Central memory CD4-positive, alpha-beta T cell (primary cell): ENCODE results near the gene GNPTG.
"Not testable (repeated sequence)": the region's sequence is repeated elsewhere in the genome, so short reads cannot be mapped to it uniquely, and the experiment has no call there.

ENCODE experiments used
- DNase-seq: peaks from one replicate; pipeline ENCODE4 v3.0.0; 2022

Gene GNPTG

GRCh38 chr16:1320097-1320496, 31.6 kb upstream of the GNPTG start:
- DNase-seq: no peak

DNA sequence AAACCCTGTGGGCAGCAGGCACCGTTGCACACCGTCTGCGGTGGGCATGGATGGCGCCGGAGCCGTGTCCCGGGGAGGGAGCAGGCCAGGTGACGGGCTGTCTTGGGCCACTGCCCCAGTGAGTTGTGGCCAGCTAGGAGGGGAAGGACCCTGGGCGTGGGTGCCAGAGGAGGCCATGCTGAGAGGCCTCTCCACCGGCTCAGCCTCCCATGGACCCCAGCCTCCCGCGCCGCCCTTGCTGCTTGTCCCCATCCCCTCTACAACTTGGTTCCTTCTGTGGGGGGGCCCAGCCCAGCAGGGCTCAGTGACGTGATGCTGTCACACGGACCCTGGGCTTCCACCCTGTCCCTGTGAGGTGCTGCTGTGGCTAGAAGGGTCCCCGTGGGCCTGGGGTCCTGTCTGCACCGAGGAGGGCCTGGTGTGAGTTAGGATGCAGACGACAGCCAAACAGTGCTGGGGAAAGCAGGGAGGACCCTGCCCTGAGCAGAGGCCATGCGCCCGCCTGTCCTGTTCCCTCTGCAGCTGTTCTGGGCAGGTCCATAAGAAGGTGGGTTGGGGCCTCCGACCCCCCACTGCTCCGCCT, 31.0 kb upstream of the GNPTG start:
- no peak for DNase-seq

DNA sequence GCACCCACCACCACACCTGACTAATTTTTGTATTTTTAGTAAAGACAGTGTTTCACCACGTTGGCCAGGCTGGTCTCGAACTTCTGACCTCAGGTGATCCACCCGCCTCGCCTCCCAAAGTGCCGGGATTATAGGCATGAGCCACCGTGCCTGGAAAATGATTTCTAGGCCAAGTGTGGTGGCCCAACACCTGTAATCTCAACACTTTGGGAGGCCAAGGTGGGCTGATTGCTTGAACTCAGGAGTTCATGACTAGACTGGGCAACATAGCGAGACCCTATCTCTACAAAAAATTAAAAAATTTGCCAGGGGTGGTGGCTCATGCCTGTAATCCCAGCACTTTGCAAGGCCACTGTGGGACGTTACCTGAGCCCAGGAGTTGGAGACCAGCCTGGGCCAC, 29.3 kb upstream of the GNPTG start:
- DNase-seq: no peak

DNA sequence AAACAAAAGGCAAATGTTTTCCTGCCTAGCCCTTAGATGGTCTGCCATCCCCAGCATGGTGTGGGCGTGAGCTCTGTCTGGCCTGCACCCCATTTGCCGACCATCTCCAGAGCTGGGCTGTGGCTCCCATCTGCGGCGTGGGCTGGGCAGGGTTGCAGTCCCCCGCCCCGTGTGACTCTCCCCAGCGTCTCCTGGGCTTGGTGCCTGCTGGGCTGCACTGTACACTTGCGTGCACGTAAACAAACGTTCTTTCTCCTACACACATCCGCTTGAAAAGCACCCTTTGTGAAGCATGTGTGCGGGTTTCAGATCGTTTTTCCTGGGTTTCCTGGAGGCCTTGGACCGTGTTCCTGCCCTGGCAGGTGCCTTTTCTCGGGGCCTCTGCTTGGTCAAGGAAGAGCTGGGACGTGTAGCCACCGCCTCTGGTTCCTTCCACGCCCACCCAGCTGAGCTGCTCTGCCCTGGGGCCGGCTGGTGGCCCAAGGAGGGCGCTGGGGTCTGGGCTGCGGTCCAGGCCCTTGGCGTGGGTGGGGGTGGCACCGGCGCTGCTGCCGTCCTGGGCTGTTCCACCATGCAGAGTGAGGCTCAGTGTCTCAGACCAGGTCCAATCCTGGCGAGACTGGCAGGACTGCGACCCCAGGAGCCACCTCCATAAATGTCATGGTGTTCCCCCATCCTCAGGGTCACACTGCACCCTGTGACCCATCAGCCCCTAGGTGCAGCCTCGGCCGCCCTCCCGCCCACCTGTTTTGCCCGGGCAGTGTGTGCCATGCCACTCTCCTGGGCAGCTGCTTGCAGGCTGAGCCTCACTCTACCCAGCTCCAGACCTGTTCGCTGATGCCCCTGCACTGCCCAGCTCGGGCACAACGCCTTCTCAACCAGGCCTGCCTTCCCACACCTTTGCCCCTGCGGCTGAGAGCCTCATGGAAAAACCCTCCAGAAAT, 28.2 kb upstream of the GNPTG start:
- DNase-seq: no peak

DNA sequence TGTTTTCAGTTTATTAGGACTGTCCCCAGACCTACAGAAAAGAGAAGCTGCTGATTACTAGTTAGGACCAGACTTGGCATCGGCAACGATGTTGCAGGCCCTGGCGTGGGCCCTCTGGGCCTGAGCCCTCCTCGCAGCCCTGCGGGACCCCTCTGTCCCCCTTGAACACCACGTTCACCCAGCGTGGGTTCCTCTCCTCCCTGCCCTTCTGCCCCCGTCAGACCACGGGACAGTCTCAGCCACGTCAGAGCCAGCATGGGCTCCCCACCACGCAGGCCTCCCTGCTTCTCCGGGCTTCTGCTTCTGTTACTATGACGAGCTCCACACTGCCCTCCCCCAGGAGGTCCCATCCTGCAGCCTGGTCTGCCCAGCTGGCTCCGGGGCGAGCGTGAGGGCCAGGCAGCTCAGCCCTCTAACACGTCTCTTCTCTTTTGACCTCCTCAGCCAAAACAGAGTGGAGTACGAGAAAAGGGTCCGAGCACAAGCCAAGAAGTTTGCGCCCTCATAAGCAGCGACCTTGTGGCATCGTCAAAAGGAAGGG, 27.4 kb upstream of the GNPTG start:
- no peak for DNase-seq

GRCh38 chr16:1325261-1325660, 26.5 kb upstream of the GNPTG start:
- no peak for DNase-seq

GRCh38 chr16:1325673-1326371, 25.9 kb upstream of the GNPTG start:
- DNase-seq: no peak

- DNase-seq: no peak
Observed at GRCh38 chr16:1326391-1326790, 25.3 kb upstream of the GNPTG start.

DNA sequence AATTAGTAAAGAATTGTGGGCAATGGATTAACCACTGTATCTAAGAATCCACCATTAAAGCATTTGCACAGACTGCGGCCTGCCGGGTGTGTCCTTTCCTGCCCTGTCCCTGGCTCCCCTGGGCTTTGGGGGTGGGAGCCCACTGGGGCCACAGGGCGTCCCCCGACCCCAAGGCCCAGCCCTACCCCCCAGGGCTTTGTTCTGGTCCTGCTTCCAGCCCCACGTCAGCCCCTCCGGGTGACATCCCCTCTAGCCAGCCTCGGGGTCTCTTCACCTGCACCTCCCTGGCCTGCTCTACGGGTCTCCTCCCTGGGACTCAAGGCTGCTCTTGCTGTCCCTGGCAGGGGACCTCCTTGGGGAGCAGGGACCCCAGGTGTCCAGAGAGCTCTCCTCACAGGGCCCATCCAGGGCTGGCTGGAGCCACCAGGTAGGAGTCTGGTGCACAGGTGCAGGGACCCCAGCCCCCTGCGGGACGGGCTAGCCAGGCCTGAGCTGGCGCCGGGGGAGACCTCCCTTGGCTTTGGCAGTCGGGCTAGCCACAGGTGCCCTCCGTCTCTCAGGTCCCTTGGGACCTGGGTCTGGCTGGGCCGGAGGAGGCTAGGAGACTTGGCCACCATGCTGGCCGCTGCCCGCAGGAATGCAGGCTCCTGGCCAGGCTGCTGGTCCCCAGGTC, 24.6 kb upstream of the GNPTG start:
- DNase-seq: no peak

- no peak for DNase-seq
Observed at GRCh38 chr16:1327619-1327947, 24.1 kb upstream of the GNPTG start.

GRCh38 chr16:1328136-1328535, 23.6 kb upstream of the GNPTG start:
- DNase-seq: not testable (repeated sequence)

GRCh38 chr16:1328961-1329360, 22.8 kb upstream of the GNPTG start:
- not testable (repeated sequence) for DNase-seq

GRCh38 chr16:1330260-1330914, 21.3 kb upstream of the GNPTG start:
- no peak for DNase-seq

- no peak for DNase-seq
Observed at GRCh38 chr16:1330931-1331711, 20.6 kb upstream of the GNPTG start.

GRCh38 chr16:1331712-1332617, 19.8 kb upstream of the GNPTG start:
- peak; percentile 37 for DNase-seq

- no peak for DNase-seq
Observed at GRCh38 chr16:1332618-1333148, 19.0 kb upstream of the GNPTG start.

DNA sequence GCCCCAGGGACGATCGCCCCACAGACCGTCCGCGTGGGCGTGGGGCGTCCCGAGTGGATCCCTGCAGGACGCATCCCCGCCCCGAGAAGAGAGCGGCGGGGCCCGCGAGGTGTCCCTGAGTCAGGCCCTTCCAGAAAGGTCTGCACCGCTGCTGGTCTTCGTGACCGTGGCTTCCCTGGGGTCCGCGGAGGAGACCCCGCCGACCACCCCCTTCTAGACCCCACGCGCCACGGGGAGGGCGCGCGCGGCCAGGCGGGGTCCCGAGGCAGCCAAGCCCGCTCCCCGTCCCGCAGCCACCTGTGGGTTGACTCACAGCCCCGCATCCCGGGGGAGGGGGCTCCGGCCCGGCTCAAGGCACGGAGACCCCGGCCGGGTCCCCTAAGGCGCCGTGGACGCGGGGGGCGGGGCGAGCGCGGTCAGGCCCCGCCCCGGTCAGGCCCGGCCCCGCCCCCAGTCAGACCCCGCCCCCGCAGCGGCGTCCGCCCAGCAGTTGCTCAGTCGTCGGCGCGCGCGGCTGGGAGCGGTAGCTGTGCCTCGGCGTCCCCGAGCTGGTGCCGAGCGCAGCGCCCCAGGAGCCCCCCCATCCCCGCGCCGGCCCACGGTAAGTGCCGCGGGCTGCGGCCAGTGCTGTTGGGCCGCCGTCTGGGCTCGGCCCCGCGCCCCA, 18.4 kb upstream of the GNPTG start, which contains the start of gene BAIAP3:
Gene BAIAP3, plus strand, starts transcription at position 497 of the 664 bp plus-strand sequence. CDS start 4,905 bp downstream, outside the sequence.
- DNase-seq: peak; percentile 31

- DNase-seq: no peak
Observed at GRCh38 chr16:1333854-1334700, 17.7 kb upstream of the GNPTG start.
